GM19240 (cell line): ENCODE data around the gene MLH1.

ENCODE experiments used
- DNase-seq: peaks from one replicate; pipeline ENCODE4 v3.0.0; 2011; ENCODE audit warnings: low spot score; ENCODE audit not compliant: insufficient read length

The MLH1 gene

GRCh38 chr3:36973139-36973538 lies 20.2 kb upstream of the MLH1 start:
- DNase-seq: no peak

GRCh38 chr3:36981006-36981405 lies 12.3 kb upstream of the MLH1 start:
- no peak for DNase-seq

- no peak for DNase-seq
Observed at GRCh38 chr3:36988356-36988755, 5.0 kb upstream of the MLH1 start.

- DNase-seq: no peak
Observed at GRCh38 chr3:36989005-36989404, 4.3 kb upstream of the MLH1 start.

- DNase-seq: no peak
Observed at GRCh38 chr3:36989568-36989967, 3.8 kb upstream of the MLH1 start.

- DNase-seq: no peak
Observed at GRCh38 chr3:36991147-36991546, 2.2 kb upstream of the MLH1 start.

GRCh38 chr3:36991923-36992805 lies 1.2 kb upstream of the MLH1 start:
- no peak for DNase-seq

- peak; percentile 76 for DNase-seq
Observed at GRCh38 chr3:36992806-36993325, 452 bp upstream of the MLH1 start, which contains the start of gene EPM2AIP1. Gene EPM2AIP1, minus strand, starts transcription at chr3:36993131. Its CDS starts 54 bp downstream, at chr3:36993077.

GRCh38 chr3:37014620-37015019 lies 21.3 kb downstream of the MLH1 start:
- no peak for DNase-seq

- no peak for DNase-seq
Observed at GRCh38 chr3:37015642-37016041, 22.3 kb downstream of the MLH1 start.

GRCh38 chr3:37016903-37017302 lies 23.6 kb downstream of the MLH1 start:
- no peak for DNase-seq

GRCh38 chr3:37017683-37018082 lies 24.4 kb downstream of the MLH1 start:
- DNase-seq: no peak

GRCh38 chr3:37024092-37024491 lies 30.8 kb downstream of the MLH1 start:
- no peak for DNase-seq

- no peak for DNase-seq
Observed at GRCh38 chr3:37024820-37025405, 31.6 kb downstream of the MLH1 start.

GRCh38 chr3:37025561-37026335 lies 32.4 kb downstream of the MLH1 start:
- DNase-seq: no peak

GRCh38 chr3:37026851-37027250 lies 33.5 kb downstream of the MLH1 start:
- DNase-seq: no peak

GRCh38 chr3:37028329-37028728 lies 35.0 kb downstream of the MLH1 start:
- DNase-seq: no peak

- DNase-seq: no peak
Observed at GRCh38 chr3:37029111-37029510, 35.8 kb downstream of the MLH1 start.

GRCh38 chr3:37029516-37030163 lies 36.3 kb downstream of the MLH1 start:
- DNase-seq: no peak

- no peak for DNase-seq
Observed at GRCh38 chr3:37030588-37030987, 37.3 kb downstream of the MLH1 start.

GRCh38 chr3:37031096-37031682 lies 37.9 kb downstream of the MLH1 start:
- no peak for DNase-seq
